Measurements from ENCODE around the gene EXOSC10.
A peak's percentile ranks its signal among the peaks of the same experiment; 100 is the strongest.
"Not testable (repeated sequence)": the region's sequence is repeated elsewhere in the genome, so short reads cannot be mapped to it uniquely, and the experiment has no call there.

Gene EXOSC10

GRCh38 chr1:11044086-11044848 is 55.4 kb downstream of the EXOSC10 start:
- DNase-seq (ENCODE audit: low read depth): no peak

GRCh38 chr1:11042995-11043874 is 56.4 kb downstream of the EXOSC10 start:
- no peak for DNase-seq (ENCODE audit: low read depth)

- no peak for DNase-seq (ENCODE audit: low read depth)
These were observed 57.6 kb downstream of the EXOSC10 start for GRCh38 chr1:11042065-11042464.

- DNase-seq (ENCODE audit: low read depth): no peak
These were observed 58.6 kb downstream of the EXOSC10 start for GRCh38 chr1:11041048-11041447.

- not testable (repeated sequence) for DNase-seq (ENCODE audit: low read depth)
These were observed 59.6 kb downstream of the EXOSC10 start for GRCh38 chr1:11040105-11040429.

- DNase-seq (ENCODE audit: low read depth): no peak
These were observed 60.1 kb downstream of the EXOSC10 start for GRCh38 chr1:11039351-11040104.

GRCh38 chr1:11037740-11038182 is 61.9 kb downstream of the EXOSC10 start:
- DNase-seq (ENCODE audit: low read depth): peak; percentile 64

GRCh38 chr1:11037019-11037739 is 62.5 kb downstream of the EXOSC10 start:
- not testable (repeated sequence) for DNase-seq (ENCODE audit: low read depth)

- no peak for DNase-seq (ENCODE audit: low read depth)
These were observed 67.9 kb downstream of the EXOSC10 start for GRCh38 chr1:11031624-11032262.

- no peak for DNase-seq (ENCODE audit: low read depth)
These were observed 68.8 kb downstream of the EXOSC10 start for GRCh38 chr1:11030865-11031264.

GRCh38 chr1:11028018-11028417 is 71.7 kb downstream of the EXOSC10 start:
- no peak for DNase-seq (ENCODE audit: low read depth)

- no peak for DNase-seq (ENCODE audit: low read depth)
These were observed 72.4 kb downstream of the EXOSC10 start for GRCh38 chr1:11027316-11027715.

GRCh38 chr1:11026903-11027302 is 72.8 kb downstream of the EXOSC10 start:
- DNase-seq (ENCODE audit: low read depth): no peak

GRCh38 chr1:11026052-11026451 is 73.6 kb downstream of the EXOSC10 start:
- no peak for DNase-seq (ENCODE audit: low read depth)

- DNase-seq (ENCODE audit: low read depth): no peak
These were observed 74.1 kb downstream of the EXOSC10 start for GRCh38 chr1:11025618-11026017.

- no peak for DNase-seq (ENCODE audit: low read depth)
These were observed 74.8 kb downstream of the EXOSC10 start for GRCh38 chr1:11024874-11025203.

- DNase-seq (ENCODE audit: low read depth): no peak
These were observed 75.4 kb downstream of the EXOSC10 start for GRCh38 chr1:11024154-11024873.

GRCh38 chr1:11023201-11023600 is 76.5 kb downstream of the EXOSC10 start:
- DNase-seq (ENCODE audit: low read depth): no peak

- DNase-seq (ENCODE audit: low read depth): no peak
These were observed 79.7 kb downstream of the EXOSC10 start for GRCh38 chr1:11019971-11020370.

GRCh38 chr1:11019358-11019757 is 80.3 kb downstream of the EXOSC10 start:
- not testable (repeated sequence) for DNase-seq (ENCODE audit: low read depth)
